ENCODE results near the gene CITED1. TPM values are rescaled to one million over a fixed set of nuclear protein-coding genes. Genes with fewer than 3 reads are reported as not detected.
"Not testable (repeated sequence)": the region's sequence is repeated elsewhere in the genome, so short reads cannot be mapped to it uniquely, and the experiment has no call there.

The CITED1 gene
- polyA plus RNA-seq, 2 donors: 0.12 to 0.18 TPM

- no peaks in the 10 kb centered on the region for H3K4me1 ChIP-seq (ENCODE audit: control insufficient read depth in 2 of 2, insufficient read depth in 2 of 2, low read length in 1 of 2)
- H3K9me3 ChIP-seq (ENCODE audit: control insufficient read depth in 2 of 2, insufficient read depth in 1 of 2, low read depth in 1 of 2, low read length in 1 of 2): peaks cover 0 to 2% of the 10 kb centered on the region in 2 donors
- H3K27ac ChIP-seq (ENCODE audit: low read depth in 2 of 2, low read length in 1 of 2): no peak overlapping the region
- WGBS, 2 donors: 83 to 87% methylated on average over 3 of the region's 3 CpGs
- no peak overlapping the region for H3K4me3 ChIP-seq (ENCODE audit: low read depth in 1 of 2, low read length in 2 of 2)
- no peaks in the 10 kb centered on the region for H3K27me3 ChIP-seq (ENCODE audit: control insufficient read depth in 1 of 2, insufficient read depth in 2 of 2, low read length in 2 of 2)
- no peaks in the 10 kb centered on the region for H3K36me3 ChIP-seq (ENCODE audit: control insufficient read depth in 2 of 2, insufficient read depth in 2 of 2, low read length in 1 of 2)
Observed at GRCh38 chrX:72330131-72330530, 24.4 kb upstream of the CITED1 start.

GRCh38 chrX:72326605-72327300 lies 21.0 kb upstream of the CITED1 start:
- Histone ChIP-seq H3K36me3 (ENCODE audit: control insufficient read depth in 2 of 2, insufficient read depth in 2 of 2, low read length in 1 of 2) (no peaks in the 10 kb centered on the region), H3K27me3 (ENCODE audit: control insufficient read depth in 1 of 2, insufficient read depth in 2 of 2, low read length in 2 of 2) (no peaks in the 10 kb centered on the region), H3K9me3 (ENCODE audit: control insufficient read depth in 2 of 2, insufficient read depth in 1 of 2, low read depth in 1 of 2, low read length in 1 of 2) (peaks cover 0 to 2% of the 10 kb centered on the region in 2 donors), H3K4me1 (ENCODE audit: control insufficient read depth in 2 of 2, insufficient read depth in 2 of 2, low read length in 1 of 2) (no peaks in the 10 kb centered on the region), H3K27ac (ENCODE audit: low read depth in 2 of 2, low read length in 1 of 2) (no peak overlapping the region), H3K4me3 (ENCODE audit: low read depth in 1 of 2, low read length in 2 of 2) (no peak overlapping the region)
- 85 to 88% methylated on average over 8 of the region's 8 CpGs for WGBS, 2 donors

- H3K4me1 ChIP-seq (ENCODE audit: control insufficient read depth in 2 of 2, insufficient read depth in 2 of 2, low read length in 1 of 2); H3K4me3 ChIP-seq (ENCODE audit: low read depth in 1 of 2, low read length in 2 of 2); H3K27me3 ChIP-seq (ENCODE audit: control insufficient read depth in 1 of 2, insufficient read depth in 2 of 2, low read length in 2 of 2); H3K9me3 ChIP-seq (ENCODE audit: control insufficient read depth in 2 of 2, insufficient read depth in 1 of 2, low read depth in 1 of 2, low read length in 1 of 2); H3K36me3 ChIP-seq (ENCODE audit: control insufficient read depth in 2 of 2, insufficient read depth in 2 of 2, low read length in 1 of 2); H3K27ac ChIP-seq (ENCODE audit: low read depth in 2 of 2, low read length in 1 of 2): not testable (repeated sequence)
- whole genome bisulfite sequencing, 2 donors: 95 to 96% methylated on average over 8 of the region's 8 CpGs
Observed at GRCh38 chrX:72319651-72320050, 13.9 kb upstream of the CITED1 start.

GRCh38 chrX:72317139-72317538 lies 11.4 kb upstream of the CITED1 start:
- Histone ChIP-seq H3K4me3 (ENCODE audit: low read depth in 1 of 2, low read length in 2 of 2) (no peak overlapping the region), H3K36me3 (ENCODE audit: control insufficient read depth in 2 of 2, insufficient read depth in 2 of 2, low read length in 1 of 2) (no peaks in the 10 kb centered on the region), H3K9me3 (ENCODE audit: control insufficient read depth in 2 of 2, insufficient read depth in 1 of 2, low read depth in 1 of 2, low read length in 1 of 2) (no peaks in the 10 kb centered on the region), H3K27me3 (ENCODE audit: control insufficient read depth in 1 of 2, insufficient read depth in 2 of 2, low read length in 2 of 2) (no peaks in the 10 kb centered on the region), H3K27ac (ENCODE audit: low read depth in 2 of 2, low read length in 1 of 2) (no peak overlapping the region), H3K4me1 (ENCODE audit: control insufficient read depth in 2 of 2, insufficient read depth in 2 of 2, low read length in 1 of 2) (peaks cover 0 to 2% of the 10 kb centered on the region in 2 donors)
- 86 to 94% methylated on average over 4 of the region's 4 CpGs for WGBS, 2 donors

GRCh38 chrX:72316408-72317110 lies 10.8 kb upstream of the CITED1 start:
- Histone ChIP-seq H3K36me3 (ENCODE audit: control insufficient read depth in 2 of 2, insufficient read depth in 2 of 2, low read length in 1 of 2) (no peaks in the 10 kb centered on the region), H3K4me3 (ENCODE audit: low read depth in 1 of 2, low read length in 2 of 2) (no peak overlapping the region), H3K27ac (ENCODE audit: low read depth in 2 of 2, low read length in 1 of 2) (no peak overlapping the region), H3K27me3 (ENCODE audit: control insufficient read depth in 1 of 2, insufficient read depth in 2 of 2, low read length in 2 of 2) (no peaks in the 10 kb centered on the region), H3K4me1 (ENCODE audit: control insufficient read depth in 2 of 2, insufficient read depth in 2 of 2, low read length in 1 of 2) (peaks cover 0 to 2% of the 10 kb centered on the region in 2 donors), H3K9me3 (ENCODE audit: control insufficient read depth in 2 of 2, insufficient read depth in 1 of 2, low read depth in 1 of 2, low read length in 1 of 2) (no peaks in the 10 kb centered on the region)
- WGBS, 2 donors: 42 to 75% methylated on average over 11 to 12 of the region's 12 CpGs

- WGBS, 2 donors: 83 to 90% methylated on average over 3 of the region's 3 CpGs
- Histone ChIP-seq H3K27me3 (ENCODE audit: control insufficient read depth in 1 of 2, insufficient read depth in 2 of 2, low read length in 2 of 2) (no peaks in the 10 kb centered on the region), H3K4me1 (ENCODE audit: control insufficient read depth in 2 of 2, insufficient read depth in 2 of 2, low read length in 1 of 2) (peaks cover 0 to 2% of the 10 kb centered on the region in 2 donors), H3K4me3 (ENCODE audit: low read depth in 1 of 2, low read length in 2 of 2) (no peak overlapping the region), H3K36me3 (ENCODE audit: control insufficient read depth in 2 of 2, insufficient read depth in 2 of 2, low read length in 1 of 2) (no peaks in the 10 kb centered on the region), H3K9me3 (ENCODE audit: control insufficient read depth in 2 of 2, insufficient read depth in 1 of 2, low read depth in 1 of 2, low read length in 1 of 2) (no peaks in the 10 kb centered on the region), H3K27ac (ENCODE audit: low read depth in 2 of 2, low read length in 1 of 2) (no peak overlapping the region)
Observed at GRCh38 chrX:72314881-72315280, 9.2 kb upstream of the CITED1 start.

- 50 to 64% methylated on average over 8 of the region's 8 CpGs for WGBS, 2 donors
- H3K9me3 ChIP-seq (ENCODE audit: control insufficient read depth in 2 of 2, insufficient read depth in 1 of 2, low read depth in 1 of 2, low read length in 1 of 2): no peaks in the 10 kb centered on the region
- H3K36me3 ChIP-seq (ENCODE audit: control insufficient read depth in 2 of 2, insufficient read depth in 2 of 2, low read length in 1 of 2): no peaks in the 10 kb centered on the region
- H3K27me3 ChIP-seq (ENCODE audit: control insufficient read depth in 1 of 2, insufficient read depth in 2 of 2, low read length in 2 of 2): no peaks in the 10 kb centered on the region
- H3K4me3 ChIP-seq (ENCODE audit: low read depth in 1 of 2, low read length in 2 of 2): no peak overlapping the region
- peaks cover 2 to 3% of the 10 kb centered on the region in 2 donors for H3K4me1 ChIP-seq (ENCODE audit: control insufficient read depth in 2 of 2, insufficient read depth in 2 of 2, low read length in 1 of 2)
- no peak overlapping the region for H3K27ac ChIP-seq (ENCODE audit: low read depth in 2 of 2, low read length in 1 of 2)
Observed at GRCh38 chrX:72313707-72314641, 8.3 kb upstream of the CITED1 start.

GRCh38 chrX:72312311-72312940 lies 6.7 kb upstream of the CITED1 start:
- WGBS, 2 donors: 54 to 61% methylated on average over 14 of the region's 14 CpGs

More at GRCh38 chrX:72312311-72312940, 6.7 kb upstream of the CITED1 start:
- H3K4me1 ChIP-seq (ENCODE audit: control insufficient read depth in 2 of 2, insufficient read depth in 2 of 2, low read length in 1 of 2): peaks cover 2 to 5% of the 10 kb centered on the region in 2 donors
- H3K9me3 ChIP-seq (ENCODE audit: control insufficient read depth in 2 of 2, insufficient read depth in 1 of 2, low read depth in 1 of 2, low read length in 1 of 2): no peaks in the 10 kb centered on the region
- no peak overlapping the region for H3K27ac ChIP-seq (ENCODE audit: low read depth in 2 of 2, low read length in 1 of 2)
- no peaks in the 10 kb centered on the region for H3K27me3 ChIP-seq (ENCODE audit: control insufficient read depth in 1 of 2, insufficient read depth in 2 of 2, low read length in 2 of 2)
- no peak overlapping the region for H3K4me3 ChIP-seq (ENCODE audit: low read depth in 1 of 2, low read length in 2 of 2)
- no peaks in the 10 kb centered on the region for H3K36me3 ChIP-seq (ENCODE audit: control insufficient read depth in 2 of 2, insufficient read depth in 2 of 2, low read length in 1 of 2)

Measured in esophagus (tissue), 2 donors.